ENCODE results near the gene CEP350.
"Not testable (repeated sequence)": the region's sequence is repeated elsewhere in the genome, so short reads cannot be mapped to it uniquely, and the experiment has no call there.

CEP350 gene

GRCh38 chr1:179950651-179951050, 4.0 kb upstream of the CEP350 start:
- no peak for DNase-seq (ENCODE audit: low read depth, low spot score)

GRCh38 chr1:179951383-179952144, 3.0 kb upstream of the CEP350 start:
- DNase-seq (ENCODE audit: low read depth, low spot score) = no peak

DNA sequence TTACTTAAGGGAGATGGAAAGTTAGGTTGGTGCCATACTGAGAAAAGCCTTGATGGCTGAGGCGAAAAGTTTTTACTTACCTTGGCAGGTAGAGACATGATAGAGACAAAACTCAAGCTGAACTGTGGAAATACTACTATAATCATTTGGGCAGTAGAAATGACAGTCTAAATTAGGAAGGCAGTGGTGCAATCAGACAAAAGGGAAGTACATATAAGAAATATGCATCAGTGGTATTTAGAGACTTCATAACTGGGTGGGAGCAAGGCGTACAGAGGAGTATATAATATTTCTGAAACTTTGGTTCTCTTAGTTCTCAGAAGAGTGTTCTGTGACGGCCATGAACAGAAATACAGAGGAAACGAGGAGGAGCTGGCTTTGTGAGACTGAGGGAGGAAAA, 2.4 kb upstream of the CEP350 start:
- DNase-seq (ENCODE audit: low read depth, low spot score) = no peak

DNA sequence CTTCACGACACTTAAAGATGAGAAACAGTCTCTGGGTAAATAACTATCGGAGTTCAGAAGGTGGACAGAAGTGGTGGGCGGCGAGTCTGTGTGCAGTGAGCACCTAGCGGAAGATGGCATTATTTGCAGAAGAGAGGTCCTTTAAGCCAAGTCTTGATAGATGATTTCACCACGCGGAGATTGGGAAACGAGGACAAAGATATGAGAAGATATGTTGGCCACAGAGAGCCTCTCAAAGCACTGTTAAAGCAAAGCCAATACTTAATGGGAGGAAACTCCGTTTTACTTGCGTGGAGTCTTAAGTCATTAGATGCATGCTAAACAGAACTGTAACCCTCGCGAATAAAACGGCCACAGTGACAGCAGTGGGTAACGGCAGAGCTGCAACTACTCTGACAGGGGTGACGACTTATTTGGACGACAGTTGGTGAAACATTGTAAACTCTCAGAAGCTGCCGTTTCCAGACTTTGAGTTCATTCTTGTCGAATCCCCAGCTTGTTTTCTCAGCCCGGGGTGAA, 577 bp upstream of the CEP350 start:
- DNase-seq (ENCODE audit: low read depth, low spot score) = no peak

- no peak for DNase-seq (ENCODE audit: low read depth, low spot score)
Measured at GRCh38 chr1:179955287-179955680, 674 bp downstream of the CEP350 start.

DNA sequence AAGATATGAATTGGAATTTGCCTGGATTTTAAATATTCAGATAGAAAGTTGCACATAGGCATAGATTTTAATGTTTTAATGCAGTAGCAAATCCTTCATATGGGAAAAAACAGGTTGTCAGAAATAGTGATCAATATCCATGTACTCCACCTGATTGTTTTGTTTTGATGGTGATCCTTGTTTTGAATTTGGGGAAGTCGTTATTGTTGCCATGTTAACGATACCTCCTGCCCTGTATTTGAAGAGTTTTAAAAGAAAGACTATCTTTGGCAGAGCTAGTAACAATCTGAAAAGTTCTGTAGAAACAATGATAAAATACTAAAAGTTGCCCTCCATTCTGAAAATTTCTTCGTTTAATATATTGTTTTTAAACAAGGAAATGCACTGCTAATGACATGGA, 1.1 kb downstream of the CEP350 start:
- DNase-seq (ENCODE audit: low read depth, low spot score) = no peak

GRCh38 chr1:179958359-179958758, 3.7 kb downstream of the CEP350 start:
- DNase-seq (ENCODE audit: low read depth, low spot score) = no peak

GRCh38 chr1:179962168-179962567, 7.6 kb downstream of the CEP350 start:
- DNase-seq (ENCODE audit: low read depth, low spot score) = not testable (repeated sequence)

DNA sequence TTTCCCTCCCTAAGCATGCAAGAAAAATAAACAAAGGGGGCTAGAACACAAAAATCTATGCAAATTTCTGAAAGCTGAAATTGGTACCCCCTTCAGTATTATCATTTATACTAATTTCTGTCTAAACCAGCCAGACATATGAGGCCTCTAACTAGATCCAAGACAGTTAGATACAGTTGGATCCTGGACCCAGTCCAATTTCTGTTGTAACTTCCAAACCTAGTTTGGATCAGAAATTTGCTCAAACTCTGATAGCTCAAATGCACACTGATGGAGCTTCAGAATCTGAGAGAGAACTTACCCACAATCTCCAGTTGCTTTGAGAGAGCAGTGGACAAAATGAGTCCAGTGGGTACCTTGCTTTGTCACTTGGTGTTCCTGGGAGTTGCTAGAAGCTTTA, 11.9 kb downstream of the CEP350 start:
- no peak for DNase-seq (ENCODE audit: low read depth, low spot score)

- no peak for DNase-seq (ENCODE audit: low read depth, low spot score)
Measured at GRCh38 chr1:179968284-179968993, 13.8 kb downstream of the CEP350 start.

DNA sequence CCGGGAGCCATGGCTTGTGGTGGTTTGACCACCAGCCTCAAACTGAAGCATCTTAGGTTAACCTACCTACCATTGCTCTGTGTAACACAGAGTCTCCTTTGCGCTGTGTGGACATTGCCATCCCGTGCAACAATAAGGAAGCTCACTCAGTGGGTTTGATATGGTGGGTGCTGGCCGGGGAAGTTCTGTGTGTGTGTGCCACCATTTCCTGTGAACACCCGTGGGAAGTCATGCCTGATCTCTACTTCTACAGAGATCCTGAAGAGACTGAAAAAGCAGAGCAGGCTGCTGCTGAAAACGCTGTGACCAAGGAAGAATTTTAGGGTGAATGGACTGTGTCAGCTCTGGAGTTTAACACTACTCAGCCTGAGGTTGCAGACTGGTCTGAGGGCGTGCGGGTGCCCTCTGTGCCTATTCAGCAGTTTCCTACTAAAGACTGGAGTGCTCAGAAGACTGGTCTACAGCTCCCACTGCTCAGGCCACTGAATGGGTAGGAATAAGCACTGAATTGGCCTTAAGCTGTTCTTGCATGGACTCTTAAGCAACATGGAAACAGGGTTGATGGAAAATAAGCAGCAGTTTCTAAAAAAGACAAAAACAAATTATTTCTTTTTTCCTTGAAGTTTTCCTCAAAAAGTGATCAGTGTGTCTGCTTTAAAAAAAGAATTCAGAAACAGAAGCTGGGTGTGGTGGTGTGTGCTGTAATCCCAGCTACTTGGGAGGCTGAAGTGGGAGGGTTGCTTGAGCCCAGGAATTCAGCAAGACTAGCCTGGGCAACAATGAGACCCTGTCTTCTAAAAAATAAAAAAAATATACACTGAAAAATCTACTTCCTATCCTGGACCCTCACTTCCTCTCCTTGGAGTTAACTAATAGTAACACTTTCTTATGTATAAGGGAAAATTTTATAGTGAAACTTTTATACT, 14.6 kb downstream of the CEP350 start:
- DNase-seq (ENCODE audit: low read depth, low spot score) = no peak

- DNase-seq (ENCODE audit: low read depth, low spot score) = no peak
Measured at GRCh38 chr1:179969962-179970361, 15.4 kb downstream of the CEP350 start.

DNA sequence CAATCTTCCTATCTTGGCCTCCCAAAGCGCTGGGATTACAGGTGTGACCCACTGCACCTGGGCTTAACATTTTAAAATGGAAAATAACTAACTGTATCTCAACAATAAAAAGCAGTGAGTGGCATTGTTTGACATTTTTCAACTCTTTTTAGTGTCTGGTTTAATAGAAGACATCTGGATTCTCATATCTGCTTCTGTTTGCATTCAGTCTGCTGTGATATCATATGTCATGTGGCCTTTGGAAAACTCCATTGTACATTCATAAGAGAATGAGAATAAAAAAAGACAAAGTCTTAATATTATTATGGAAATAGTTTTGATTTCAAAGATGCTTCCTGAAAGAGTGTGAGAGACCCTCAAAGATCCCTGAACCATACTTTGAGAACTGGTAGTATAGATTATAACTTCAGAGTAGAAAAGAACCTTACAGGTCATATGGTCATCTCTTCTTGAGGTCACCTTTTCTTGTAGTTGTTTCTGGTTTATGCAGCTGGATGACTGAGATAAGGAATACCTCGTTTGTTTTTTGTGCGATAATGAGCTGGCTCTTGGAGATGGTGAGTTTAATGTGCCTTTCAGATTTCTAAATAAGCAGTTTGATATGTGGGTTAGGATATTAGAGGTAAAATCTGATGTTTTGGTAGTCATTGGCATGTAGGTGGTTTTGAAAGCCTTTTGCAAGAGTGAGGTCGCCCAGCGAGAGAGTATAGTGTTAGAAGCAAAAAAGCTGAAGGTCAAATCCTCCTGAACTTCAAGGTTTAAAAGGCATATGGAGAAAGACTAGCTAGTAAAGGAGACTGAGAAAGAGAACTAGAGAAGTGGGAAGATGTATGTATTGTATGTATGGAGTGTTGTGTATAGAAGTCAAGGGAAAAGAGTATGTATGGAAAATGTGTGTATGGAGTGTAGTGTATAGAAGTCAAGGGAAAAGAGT, 17.2 kb downstream of the CEP350 start:
- DNase-seq (ENCODE audit: low read depth, low spot score) = no peak

GRCh38 chr1:179973198-179974110, 18.8 kb downstream of the CEP350 start:
- DNase-seq (ENCODE audit: low read depth, low spot score) = no peak

GRCh38 chr1:179976970-179977651, 22.5 kb downstream of the CEP350 start:
- DNase-seq (ENCODE audit: low read depth, low spot score) = no peak

- DNase-seq (ENCODE audit: low read depth, low spot score) = no peak
Measured at GRCh38 chr1:179978199-179979079, 23.8 kb downstream of the CEP350 start.

DNA sequence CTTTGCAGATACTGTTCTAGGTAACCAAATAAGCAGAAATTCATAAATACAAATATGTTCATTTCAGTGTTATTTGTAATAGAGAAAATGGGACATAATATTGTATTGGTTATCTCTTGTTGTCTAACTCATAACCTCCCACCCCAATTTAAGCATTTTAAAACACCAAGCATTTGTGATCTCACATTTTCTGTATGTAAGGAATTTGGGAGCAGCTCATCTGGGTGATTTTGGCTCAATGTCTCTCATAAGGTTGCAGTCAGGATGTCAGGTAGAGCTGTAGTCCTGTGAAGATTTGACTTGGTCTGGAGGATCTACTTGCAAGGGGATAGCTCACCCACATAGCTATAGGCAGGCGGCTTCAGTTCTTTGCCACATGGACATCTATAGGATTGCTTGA, 29.5 kb downstream of the CEP350 start:
- DNase-seq (ENCODE audit: low read depth, low spot score) = no peak

- no peak for DNase-seq (ENCODE audit: low read depth, low spot score)
Measured at GRCh38 chr1:179984942-179985341, 30.3 kb downstream of the CEP350 start.

All from smooth muscle cell of the brain vasculature (primary cell).